K562 (cell line): ENCODE results near the gene HOXB7. TPM values are rescaled to one million over a fixed set of nuclear protein-coding genes. Genes with fewer than 3 reads are reported as not detected.

Experiments
- ATAC-seq: fragments of 200-7000 bp; cut with Tn5 transposase; 3 replicates; pipeline ENCODE4 v1.9.1; 2020; ENCODE audit warnings: moderate library complexity
- BruUV-seq: library from RNA; stranded (reverse); fragments of 400-500 nt; replicated peaks from 2 replicates; lab custom pipeline; 2021; lab: Mats Ljungman, UMichigan
- CTCF ChIA-PET: fragments of 300-600 bp; formaldehyde crosslinking; extraction: SDS; loops from one replicate; lab custom pipeline; 2021; ENCODE audit warnings: low intra/inter-chr PET ratio; lab: Yijun Ruan, JAX
- POLR2A ChIA-PET: fragments of 300-600, 350-650 bp; sonication (Branson Sonifier 250); formaldehyde crosslinking; extraction: SDS; loops from one replicate; lab custom pipeline; 2021; ENCODE audit warnings: antibody characterized with exemption, inconsistent platforms; lab: Yijun Ruan, JAX
- DNase-seq, 4 experiments: peaks; one replicate each; pipeline versions ENCODE4 v3.0.0 to v3.0.0-alpha.2; 2011 to 2018; ENCODE audit warnings: low spot score in 3 of 4, mixed read lengths in 3 of 4; ENCODE audit errors: extremely low read depth in 1 of 4
- FAIRE-seq: peaks from 2 replicates; lab custom pipeline; 2011; peaks lifted over from hg19 to GRCh38; lab: Jason Lieb, UNC
- H2AFZ ChIP-seq: 2 replicates; pipeline ENCODE4 v1.6.0; 2011; ENCODE audit warnings: low read depth, low read length, control low read depth, inconsistent platforms
- H3K27ac ChIP-seq: fragments of 200-600 bp; 3 replicates; pipeline ENCODE4 v1.8.0; 2011; ENCODE audit warnings: low read depth, mild to moderate bottlenecking, control low read depth, inconsistent platforms, low read length, moderate library complexity, mixed read lengths; ENCODE audit errors: extremely low read depth
- H3K27me3 ChIP-seq, 2 experiments: fragments of 300-600 bp in 1 of 2; 2 replicates in 1 of 2; 3 replicates in 1 of 2; pipeline versions ENCODE4 v1.6.0 to v1.8.0; 2011; ENCODE audit warnings: inconsistent platforms in 2 of 2, low read length in 2 of 2, mild to moderate bottlenecking in 1 of 2, mixed read lengths in 1 of 2, moderate library complexity in 1 of 2; ENCODE audit not compliant: control insufficient read depth in 2 of 2, insufficient read depth in 2 of 2
- H3K36me3 ChIP-seq: fragments of 300-600 bp; 3 replicates; pipeline ENCODE4 v1.8.0; 2011; ENCODE audit warnings: mild to moderate bottlenecking, low read length, inconsistent platforms; ENCODE audit not compliant: control insufficient read depth, insufficient read depth
- H3K4me1 ChIP-seq, 2 experiments: fragments of 200-600 bp in 1 of 2; replicated peaks in 1 of 2; 2 replicates in 1 of 2; 3 replicates in 1 of 2; pipeline versions ENCODE4 v1.5.1 to v1.8.0; 2011; ENCODE audit warnings: inconsistent platforms in 2 of 2, low read length in 2 of 2, mild to moderate bottlenecking in 1 of 2, mixed read lengths in 1 of 2, moderate library complexity in 1 of 2; ENCODE audit not compliant: control insufficient read depth in 2 of 2, insufficient read depth in 2 of 2
- H3K4me2 ChIP-seq: 2 replicates; pipeline ENCODE4 v1.6.1; 2011; ENCODE audit warnings: low read length, control low read depth, inconsistent platforms, mixed read lengths; ENCODE audit not compliant: insufficient read depth
- H3K4me3 ChIP-seq: fragments of 200-600 bp; sonication (generic), shearing (Covaris generic); 2 replicates; pipeline ENCODE4 v1.5.1; 2016; ENCODE audit warnings: control low read depth, inconsistent platforms
- H3K79me2 ChIP-seq: fragments of 200-600 bp; 3 replicates; pipeline ENCODE4 v1.8.0; 2011; ENCODE audit warnings: low read length, inconsistent platforms; ENCODE audit not compliant: control insufficient read depth, insufficient read depth
- H3K9ac ChIP-seq, 2 experiments: 2 replicates each; pipeline versions ENCODE4 v1.6.0 to v1.6.1; 2011; ENCODE audit warnings: low read depth in 2 of 2, low read length in 2 of 2, control low read depth in 1 of 2, inconsistent platforms in 1 of 2, mild to moderate bottlenecking in 1 of 2, mixed read lengths in 1 of 2; ENCODE audit not compliant: insufficient read depth in 1 of 2
- H3K9me1 ChIP-seq: one replicate; pipeline ENCODE4 v1.6.0; 2011; ENCODE audit warnings: inconsistent platforms, mild to moderate bottlenecking, low read length, moderate library complexity; ENCODE audit not compliant: control insufficient read depth, insufficient read depth
- H3K9me3 ChIP-seq: replicated peaks from 2 replicates; pipeline ENCODE4 v1.5.1; 2011; ENCODE audit warnings: low read depth, low read length, inconsistent platforms; ENCODE audit not compliant: control insufficient read depth, insufficient read depth
- H4K20me1 ChIP-seq: replicated peaks from 2 replicates; pipeline ENCODE4 v1.6.1; 2011; ENCODE audit warnings: low read length, inconsistent platforms, mixed read lengths; ENCODE audit not compliant: control insufficient read depth, insufficient read depth
- BDP1 ChIP-seq: IDR thresholded peaks from 3 replicates; pipeline ENCODE4 v1.6.1; 2011; ENCODE audit not compliant: insufficient read length, insufficient read depth
- CHD1 ChIP-seq: fragments of 200-600 bp; sonication (generic); IDR thresholded peaks from one replicate; pipeline ENCODE4 v1.6.1; 2012; ENCODE audit warnings: mild to moderate bottlenecking, moderate library complexity, low read length, inconsistent platforms
- CTBP1 ChIP-seq: fragments of 450-650 bp; IDR thresholded peaks from 2 replicates; pipeline ENCODE4 v1.6.1; 2016; ENCODE audit warnings: borderline replicate concordance
- HDAC1 ChIP-seq, 2 experiments: fragments of 450-650 bp; IDR thresholded peaks; 2 replicates each; pipeline ENCODE4 v1.6.1; 2016 to 2017; ENCODE audit warnings: inconsistent platforms in 1 of 2, mild to moderate bottlenecking in 1 of 2, moderate library complexity in 1 of 2
- HNRNPUL1 ChIP-seq: fragments of 200-400 bp; formaldehyde crosslinking; IDR thresholded peaks from 2 replicates; pipeline ENCODE4 v1.6.1; 2017; ENCODE audit warnings: low read length
- NFYB ChIP-seq: IDR thresholded peaks from 2 replicates; pipeline ENCODE4 v1.6.1; 2011; ENCODE audit warnings: mild to moderate bottlenecking, moderate library complexity; ENCODE audit not compliant: insufficient read length; ENCODE audit errors: extremely low read depth
- PHF20 ChIP-seq: fragments of 450-650 bp; IDR thresholded peaks from 2 replicates; pipeline ENCODE4 v1.6.1; 2018; ENCODE audit not compliant: partially characterized antibody
- SRSF9 ChIP-seq: fragments of 200-400 bp; formaldehyde crosslinking; IDR thresholded peaks from 2 replicates; pipeline ENCODE4 v1.6.1; 2017; ENCODE audit warnings: low read depth, low read length, borderline replicate concordance
- U2AF1 ChIP-seq: fragments of 200-400 bp; formaldehyde crosslinking; optimal IDR thresholded peaks from 2 replicates; pipeline ENCODE3; 2017; ENCODE audit warnings: mild to moderate bottlenecking, low read depth, low read length, moderate library complexity
- ZBTB26 ChIP-seq: fragments of 450-650 bp; formaldehyde crosslinking; IDR thresholded peaks from 2 replicates; pipeline ENCODE4 v1.4.0; 2022; ENCODE audit warnings: missing genetic modification characterization
- ZNF561 ChIP-seq: fragments of 450-650 bp; formaldehyde crosslinking; conservative IDR thresholded peaks from 2 replicates; pipeline ENCODE4 v1.4.0; 2020; ENCODE audit warnings: mild to moderate bottlenecking, moderate library complexity
- ZNF740 ChIP-seq, 3 experiments: fragments of 200-800 bp in 1 of 3; sonication (Bioruptor generic) in 1 of 3; sonication (generic) in 1 of 3; formaldehyde crosslinking in 1 of 3; IDR thresholded peaks; 2 replicates each; pipeline versions ENCODE4 v1.6.1 to v1.8.0; 2016 to 2022; ENCODE audit warnings: mild to moderate bottlenecking in 2 of 3, missing compliant biosample characterization in 2 of 3, missing genetic modification characterization in 2 of 3, missing genetic modification reagents in 1 of 3
- WGBS: fragments of 100-300 bp; shearing (Covaris generic); methylation state at CpG from one replicate; pipeline ENCODE4 v1.1.6; 2016; ENCODE audit warnings: low coverage, mixed read lengths; ENCODE audit not compliant: insufficient coverage; ENCODE audit errors: missing lambda C conversion rate; 5-methylcytosine and 5-hydroxymethylcytosine counted together
- in situ Hi-C: fragments of 300-500 bp; cut with MboI; formaldehyde crosslinking; loops from 4 replicates; pipeline ENCODE4 v1.15.0; 2018; ENCODE audit warnings: inconsistent platforms, mixed read lengths
- intact Hi-C: fragments of 100-400 bp; cut with micrococcal nuclease; formaldehyde crosslinking; loops from 2 replicates; pipeline ENCODE4 v1.14.2; 2022
- polyA plus RNA-seq, 8 experiments: library from polyadenylated mRNA; depleted of rRNA in 4 of 8; stranded (reverse) in 5 of 8; unstranded in 3 of 8; fragments of >200 nt; fragmentation: Nextera tagmentation in 2 of 8; fragmentation: Illumina TruSeq in 1 of 8; extraction: Ambion mirVana in 2 of 8; extraction: Trizol in 1 of 8; gene quantifications; 2 replicates each; pipeline versions ENCODE4 v1.2.1 to v1.2.3, GENCODE V29; 2011 to 2014; ENCODE audit warnings: inconsistent platforms in 1 of 8, missing spikeins in 1 of 8
- total RNA-seq, 7 experiments: library from RNA; depleted of rRNA in 6 of 7; stranded (reverse); fragments of >200 nt in 6 of 7; fragmentation: Illumina TruSeq in 2 of 7; extraction: Trizol in 2 of 7; gene quantifications; 2 replicates each; pipeline versions ENCODE4 v1.2.1 to v1.2.3, GENCODE V29; 2011 to 2021; ENCODE audit warnings: low replicate concordance in 1 of 7

HOXB7 gene
- total and polyA plus RNA-seq, 9 of the 15 experiments (the other 6 are each of a cell fraction or from before 2014, with no cell fraction given), result 5.5 to 16.7 (median 8.3) TPM

- no peak overlapping the region for H3K4me3 ChIP-seq
- no peak for FAIRE-seq
- BruUV-seq, result no TSS peak
Measured at GRCh38 chr17:48605991-48606891, 4.6 kb downstream of the HOXB7 start.

GRCh38 chr17:48605409-48605919 lies 5.4 kb downstream of the HOXB7 start:
- peak overlapping the region; percentile 87 for H3K4me2 ChIP-seq
- H3K79me2 ChIP-seq, result peaks cover 58% of the 10 kb centered on the region
- H3K4me3 ChIP-seq, result peak overlapping the region; percentile 59; the same call in 1 of the 2 replicates
- BruUV-seq, result no TSS peak
- H3K9ac ChIP-seq, result peak overlapping the region; percentile 11 to 83; a peak in 3 of 4 replicates
- intact Hi-C loops, result no loop called here
- peaks cover 6% of the 10 kb centered on the region; the same call in 1 of the 3 replicates for H3K36me3 ChIP-seq
- no peaks in the 10 kb centered on the region for H3K27me3 ChIP-seq
- H4K20me1 ChIP-seq, result no peaks in the 10 kb centered on the region; the same call in 1 of the 2 replicates
- FAIRE-seq, result peak; percentile 74
- H2AFZ ChIP-seq, result peak overlapping the region; percentile 97
- H3K9me3 ChIP-seq, result no peaks in the 10 kb centered on the region
- CTCF ChIA-PET, result interaction anchor here (0.6 kb wide), 1 partner anchor 207 kb away, joined by 3 read pairs; no protein-coding TSS in a partner anchor
- DNase-seq, result peak in 2 of 4 experiments; percentile 62 to 74
- ATAC-seq, result no peak
- no peaks in the 10 kb centered on the region for H3K9me1 ChIP-seq
- peaks cover 30 to 61% of the 10 kb centered on the region in 2 experiments for H3K4me1 ChIP-seq
- in situ Hi-C loops, result no loop called here
- POLR2A ChIA-PET, result interaction anchor here (0.6 to 1.2 kb wide), 5 partner anchors 17 to 732 kb away, joined by 3 read pairs; no protein-coding TSS in a partner anchor
- H3K27ac ChIP-seq, result peak overlapping the region; percentile 81
- WGBS, result 30% methylated on average over 10 of the region's 10 CpGs
- TF ChIP-seq NFYB, result no peak
- 0 out of 2 replicates have a peak, but pooled peaks have one; percentile 7 for TF ChIP-seq ZNF740 (CRISPR knock-in tag; IDR thresholded peaks at IDR 0.05)
- no peak for TF ChIP-seq ZNF740 (tag; IDR thresholded peaks at IDR 0.05)
- no peak for TF ChIP-seq ZBTB26 (CRISPR knock-in tag)
- no peak for TF ChIP-seq CHD1
- no peak for TF ChIP-seq CTBP1
- no peak for TF ChIP-seq U2AF1
- no peak for TF ChIP-seq PHF20
- no peak for TF ChIP-seq SRSF9
- TF ChIP-seq ZNF561 (CRISPR knock-in tag), result no peak

More at GRCh38 chr17:48605991-48606891, 4.6 kb downstream of the HOXB7 start:
- ATAC-seq, result no peak
- TF ChIP-seq BDP1, result no peak
- TF ChIP-seq HNRNPUL1, result no peak
- TF ChIP-seq HDAC1 (IDR thresholded peaks at IDR 0.05), result 0 out of 4 replicates have a peak, but pooled peaks of 1 of the 2 experiments have one; percentile 14
- no peaks in the 10 kb centered on the region for H3K27me3 ChIP-seq
- H3K36me3 ChIP-seq, result peaks cover 6% of the 10 kb centered on the region; the same call in 1 of the 3 replicates
- ChIA-PET CTCF (no interaction called here), POLR2A (interaction anchor here (0.6 to 0.8 kb wide), 4 partner anchors 19 to 457 kb away, joined by 3 read pairs; no protein-coding TSS in a partner anchor)
- peak overlapping the region in 1 of 2 experiments; percentile 32; a peak in 1 of 4 replicates for H3K9ac ChIP-seq
- H3K27ac ChIP-seq, result no peak overlapping the region
- no peak for DNase-seq
- intact Hi-C loops (no loop called here), in situ Hi-C loops (no loop called here)
- H3K9me3 ChIP-seq, result no peaks in the 10 kb centered on the region
- peaks cover 27 to 68% of the 10 kb centered on the region in 2 experiments for H3K4me1 ChIP-seq
- no peak overlapping the region for H3K4me2 ChIP-seq
- peaks cover 53% of the 10 kb centered on the region for H3K79me2 ChIP-seq
- no peaks in the 10 kb centered on the region; the same call in 1 of the 2 replicates for H4K20me1 ChIP-seq
- H2AFZ ChIP-seq, result no peak overlapping the region
- 94% methylated on average over 35 of the region's 41 CpGs for WGBS
- no peaks in the 10 kb centered on the region for H3K9me1 ChIP-seq
